ENCODE results near the gene CADM1. TPM values are rescaled to one million over a fixed set of nuclear protein-coding genes. Genes with fewer than 3 reads are reported as not detected.

The CADM1 gene
- total and polyA plus RNA-seq, 10 of the 15 experiments (the other 5 are each of a cell fraction or from before 2014, with no cell fraction given): 0.03 to 0.48 (median 0.15) TPM; not detected in 3

DNA sequence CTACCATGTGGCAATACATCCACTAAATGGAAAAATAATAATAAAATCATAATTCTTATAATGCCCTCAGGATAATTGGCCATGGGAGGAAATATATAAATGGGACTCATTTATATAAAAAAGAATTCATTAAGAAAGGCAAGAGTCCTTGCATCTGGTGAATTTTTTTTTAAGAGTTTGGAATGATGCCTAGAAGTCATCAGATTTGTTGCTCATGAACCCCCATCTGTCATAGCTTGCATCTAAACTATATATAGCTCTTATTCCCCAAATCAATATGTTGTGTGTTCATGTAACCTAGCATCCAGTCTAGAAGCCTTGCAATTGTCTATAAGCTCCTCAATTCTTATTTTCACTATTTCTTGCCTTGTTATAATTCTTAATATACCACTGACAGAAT is 75.9 kb downstream of the CADM1 start (continued):
- TF ChIP-seq ZNF274 (IDR thresholded peaks at IDR 0.05; ENCODE audit: insufficient read depth, insufficient read length): no peak
- TF ChIP-seq CTCF (IDR thresholded peaks at IDR 0.05 in 2 of 3, conservative IDR thresholded peaks at IDR 0.05 in 1 of 3; ENCODE audit: control insufficient read depth in 2 of 3, extremely low read depth in 1 of 3, insufficient read depth in 1 of 3, low read depth in 3 of 3, low read length in 3 of 3): no peak
- no peak for TF ChIP-seq CEBPB (IDR thresholded peaks at IDR 0.05; ENCODE audit: borderline replicate concordance in 1 of 2, low read depth in 2 of 2, low read length in 2 of 2)

DNA sequence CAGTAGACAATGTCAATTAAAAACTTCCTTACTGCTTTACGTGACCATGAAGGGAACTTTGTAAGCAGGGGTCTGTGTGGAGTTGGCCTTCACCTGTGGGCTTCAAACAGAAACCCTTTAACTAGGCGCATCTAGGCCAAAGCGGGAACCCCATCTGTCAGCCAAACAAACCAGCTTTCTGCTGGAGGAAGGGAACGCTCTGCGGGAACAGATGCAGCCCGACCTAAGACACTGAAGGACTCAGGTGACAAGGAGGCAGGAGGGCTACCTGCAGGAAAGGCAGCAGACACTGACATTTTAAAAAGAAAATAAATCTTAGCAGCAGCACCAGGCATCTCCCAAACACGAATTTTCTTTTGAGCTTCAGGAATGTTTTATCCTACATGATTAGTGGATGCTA is 78.4 kb downstream of the CADM1 start:
- Histone ChIP-seq H2AFZ (ENCODE audit: control insufficient read depth, low read depth, low read length) (no peak overlapping the region), H3K27me3 (replicated peaks in 1 of 2; ENCODE audit: control insufficient read depth in 2 of 2, insufficient read depth in 2 of 2, low read length in 1 of 2) (no peaks in the 10 kb centered on the region; a peak in 1 of 4 replicates), H3K4me3 (no peak overlapping the region), H3K27ac (ENCODE audit: control insufficient read depth, insufficient read depth) (no peak overlapping the region), H3K4me1 (ENCODE audit: control insufficient read depth, insufficient read depth, low read length) (no peaks in the 10 kb centered on the region), H3K79me2 (ENCODE audit: control insufficient read depth, insufficient read depth, low read length) (no peaks in the 10 kb centered on the region), H3K9ac (ENCODE audit: control insufficient read depth, insufficient read depth, low read length) (no peak overlapping the region), H4K20me1 (ENCODE audit: control insufficient read depth, insufficient read depth) (no peaks in the 10 kb centered on the region), H3K9me3 (replicated peaks; ENCODE audit: control insufficient read depth, insufficient read depth, low read length) (no peaks in the 10 kb centered on the region), H3K36me3 (ENCODE audit: control insufficient read depth in 2 of 2, insufficient read depth in 2 of 2, low read length in 1 of 2) (no peaks in the 10 kb centered on the region), H3K4me2 (ENCODE audit: control insufficient read depth, insufficient read depth) (no peak overlapping the region)
- intact Hi-C loops (cut with micrococcal nuclease; ENCODE audit: unreplicated experiment): no loop called here
- no TSS peak for BruUV-seq (replicated peaks)
- in situ Hi-C loops (cut with MboI): no loop called here
- no peak for DNase-seq (ENCODE audit: low read depth, low spot score)
- ChIA-PET CTCF (no interaction called here), SMC1A (ENCODE audit: uncharacterized antibody, unreplicated experiment) (no interaction called here), RAD21 (ENCODE audit: unreplicated experiment) (no interaction called here), POLR2A (no interaction called here)
- no peak for ATAC-seq
- no peak for FAIRE-seq
- 52% methylated on average over 7 of the region's 7 CpGs for WGBS (ENCODE audit: insufficient coverage, insufficient replicate concordance, low lambda C conversion rate, missing lambda C conversion rate)
- TF ChIP-seq, protein P1, sequence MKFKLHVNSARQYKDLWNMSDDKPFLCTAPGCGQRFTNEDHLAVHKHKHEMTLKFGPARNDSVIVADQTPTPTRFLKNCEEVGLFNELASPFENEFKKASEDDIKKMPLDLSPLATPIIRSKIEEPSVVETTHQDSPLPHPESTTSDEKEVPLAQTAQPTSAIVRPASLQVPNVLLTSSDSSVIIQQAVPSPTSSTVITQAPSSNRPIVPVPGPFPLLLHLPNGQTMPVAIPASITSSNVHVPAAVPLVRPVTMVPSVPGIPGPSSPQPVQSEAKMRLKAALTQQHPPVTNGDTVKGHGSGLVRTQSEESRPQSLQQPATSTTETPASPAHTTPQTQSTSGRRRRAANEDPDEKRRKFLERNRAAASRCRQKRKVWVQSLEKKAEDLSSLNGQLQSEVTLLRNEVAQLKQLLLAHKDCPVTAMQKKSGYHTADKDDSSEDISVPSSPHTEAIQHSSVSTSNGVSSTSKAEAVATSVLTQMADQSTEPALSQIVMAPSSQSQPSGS (IDR thresholded peaks at IDR 0.05; ENCODE audit: low read length): no peak
- TF ChIP-seq PKNOX1 (IDR thresholded peaks at IDR 0.05): no peak
- TF ChIP-seq STAT3 (IDR thresholded peaks at IDR 0.05; ENCODE audit: low read depth, low read length): no peak
- TF ChIP-seq ASH2L (IDR thresholded peaks at IDR 0.05; ENCODE audit: borderline replicate concordance, low read depth): no peak
- TF ChIP-seq TCF7 (IDR thresholded peaks at IDR 0.05; ENCODE audit: borderline replicate concordance): no peak
- no peak for TF ChIP-seq RFX5 (IDR thresholded peaks at IDR 0.05; ENCODE audit: low read depth, low read length)
- TF ChIP-seq BHLHE40 (IDR thresholded peaks at IDR 0.05; ENCODE audit: borderline replicate concordance in 1 of 2, low read depth in 2 of 2, low read length in 1 of 2): no peak
- TF ChIP-seq ZBTB33 (IDR thresholded peaks at IDR 0.05): no peak
- no peak for TF ChIP-seq PRDM15 (CRISPR knock-in tag; IDR thresholded peaks at IDR 0.05)
